ENCODE measurements around the gene HS6ST3.
A peak's percentile ranks its signal among the peaks of the same experiment; 100 is the strongest.

The HS6ST3 gene

GRCh38 chr13:96650301-96650886, 560.5 kb downstream of the HS6ST3 start:
- DNase-seq (ENCODE audit: low spot score) = no peak
- peak overlapping the region; percentile 77 for H3K27ac ChIP-seq (ENCODE audit: poor library complexity, severe bottlenecking)

GRCh38 chr13:96651598-96651997, 561.7 kb downstream of the HS6ST3 start:
- no peak for TF ChIP-seq CTCF (IDR thresholded peaks at IDR 0.05; ENCODE audit: poor library complexity, severe bottlenecking)
- Histone ChIP-seq H3K4me3 (ENCODE audit: severe bottlenecking) (no peak overlapping the region), H3K36me3 (ENCODE audit: low read depth) (no peaks in the 10 kb centered on the region), H3K27me3 (ENCODE audit: insufficient read depth, poor library complexity, severe bottlenecking) (no peaks in the 10 kb centered on the region), H3K27ac (ENCODE audit: poor library complexity, severe bottlenecking) (peak overlapping the region; percentile 77), H3K9me3 (ENCODE audit: severe bottlenecking) (no peaks in the 10 kb centered on the region), H3K4me1 (ENCODE audit: insufficient read depth, poor library complexity, severe bottlenecking) (peaks cover 24% of the 10 kb centered on the region)
- DNase-seq (ENCODE audit: low spot score) = no peak
- ATAC-seq (ENCODE audit: low read depth) = no peak

More at GRCh38 chr13:96650301-96650886, 560.5 kb downstream of the HS6ST3 start:
- Histone ChIP-seq H3K9me3 (ENCODE audit: severe bottlenecking) (no peaks in the 10 kb centered on the region), H3K27me3 (ENCODE audit: insufficient read depth, poor library complexity, severe bottlenecking) (no peaks in the 10 kb centered on the region), H3K4me1 (ENCODE audit: insufficient read depth, poor library complexity, severe bottlenecking) (peaks cover 24% of the 10 kb centered on the region), H3K36me3 (ENCODE audit: low read depth) (no peaks in the 10 kb centered on the region), H3K4me3 (ENCODE audit: severe bottlenecking) (no peak overlapping the region)
- ATAC-seq (ENCODE audit: low read depth) = peak; percentile 97
- no peak for TF ChIP-seq CTCF (IDR thresholded peaks at IDR 0.05; ENCODE audit: poor library complexity, severe bottlenecking)

GRCh38 chr13:96652506-96652905, 562.6 kb downstream of the HS6ST3 start:
- TF ChIP-seq CTCF (IDR thresholded peaks at IDR 0.05; ENCODE audit: poor library complexity, severe bottlenecking) = no peak
- ATAC-seq (ENCODE audit: low read depth) = no peak
- Histone ChIP-seq H3K27me3 (ENCODE audit: insufficient read depth, poor library complexity, severe bottlenecking) (no peaks in the 10 kb centered on the region), H3K4me3 (ENCODE audit: severe bottlenecking) (no peak overlapping the region), H3K36me3 (ENCODE audit: low read depth) (no peaks in the 10 kb centered on the region), H3K27ac (ENCODE audit: poor library complexity, severe bottlenecking) (no peak overlapping the region), H3K4me1 (ENCODE audit: insufficient read depth, poor library complexity, severe bottlenecking) (peaks cover 24% of the 10 kb centered on the region), H3K9me3 (ENCODE audit: severe bottlenecking) (no peaks in the 10 kb centered on the region)
- no peak for DNase-seq (ENCODE audit: low spot score)

- Histone ChIP-seq H3K9me3 (ENCODE audit: severe bottlenecking) (peaks cover 7% of the 10 kb centered on the region), H3K4me3 (ENCODE audit: severe bottlenecking) (no peak overlapping the region)
- no peak for TF ChIP-seq CTCF (IDR thresholded peaks at IDR 0.05; ENCODE audit: poor library complexity, severe bottlenecking)
These were observed 571.7 kb downstream of the HS6ST3 start for GRCh38 chr13:96661612-96662011.

GRCh38 chr13:96662036-96662435, 572.1 kb downstream of the HS6ST3 start:
- Histone ChIP-seq H3K4me3 (ENCODE audit: severe bottlenecking) (no peak overlapping the region), H3K9me3 (ENCODE audit: severe bottlenecking) (peaks cover 7% of the 10 kb centered on the region), H3K27me3 (ENCODE audit: insufficient read depth, poor library complexity, severe bottlenecking) (no peaks in the 10 kb centered on the region), H3K4me1 (ENCODE audit: insufficient read depth, poor library complexity, severe bottlenecking) (no peaks in the 10 kb centered on the region), H3K27ac (ENCODE audit: poor library complexity, severe bottlenecking) (no peak overlapping the region), H3K36me3 (ENCODE audit: low read depth) (no peaks in the 10 kb centered on the region)
- ATAC-seq (ENCODE audit: low read depth) (no peak), DNase-seq (ENCODE audit: low spot score) (no peak)
- TF ChIP-seq CTCF (IDR thresholded peaks at IDR 0.05; ENCODE audit: poor library complexity, severe bottlenecking) = no peak

More at GRCh38 chr13:96661612-96662011, 571.7 kb downstream of the HS6ST3 start:
- Histone ChIP-seq H3K36me3 (ENCODE audit: low read depth) (no peaks in the 10 kb centered on the region), H3K27me3 (ENCODE audit: insufficient read depth, poor library complexity, severe bottlenecking) (no peaks in the 10 kb centered on the region), H3K4me1 (ENCODE audit: insufficient read depth, poor library complexity, severe bottlenecking) (no peaks in the 10 kb centered on the region), H3K27ac (ENCODE audit: poor library complexity, severe bottlenecking) (no peak overlapping the region)
- no peak for ATAC-seq (ENCODE audit: low read depth)
- no peak for DNase-seq (ENCODE audit: low spot score)
